GM23338 (cell line): ENCODE data around the gene CA7. TPM values are rescaled to one million over a fixed set of nuclear protein-coding genes. Genes with fewer than 3 reads are reported as not detected.

Experiments used
- ATAC-seq: fragments of 200-7000 bp; cut with Tn5 transposase; 3 replicates; pipeline ENCODE4 v1.9.1; 2020
- DNase-seq: peaks from one replicate; pipeline ENCODE4 v3.0.0-alpha.2; 2015; ENCODE audit warnings: low spot score
- H2AFZ ChIP-seq: fragments of 200-600 bp; sonication (generic); 2 replicates; pipeline ENCODE4 v1.8.0; 2016; ENCODE audit warnings: antibody characterized with exemption, mild to moderate bottlenecking, moderate library complexity
- H3F3A ChIP-seq: fragments of 200-600 bp; sonication (generic); replicated peaks from 2 replicates; pipeline ENCODE4 v1.8.0; 2017; ENCODE audit warnings: antibody characterized with exemption, mixed run types, low read depth
- H3K27ac ChIP-seq: fragments of 200-600 bp; sonication (generic); 2 replicates; pipeline ENCODE4 v1.6.1; 2016; ENCODE audit warnings: low read depth
- H3K27me3 ChIP-seq: fragments of 200-600 bp; sonication (generic); 2 replicates; pipeline ENCODE4 v1.8.0; 2016; ENCODE audit warnings: mild to moderate bottlenecking, mixed run types, moderate library complexity; ENCODE audit not compliant: insufficient read depth
- H3K36me3 ChIP-seq: fragments of 200-600 bp; sonication (generic); 2 replicates; pipeline ENCODE4 v1.8.0; 2016; ENCODE audit warnings: mild to moderate bottlenecking; ENCODE audit not compliant: insufficient read depth
- H3K4me1 ChIP-seq: fragments of 200-600 bp; sonication (generic); 2 replicates; pipeline ENCODE4 v1.8.0; 2016; ENCODE audit warnings: mild to moderate bottlenecking, moderate library complexity; ENCODE audit not compliant: insufficient read depth
- H3K4me2 ChIP-seq: fragments of 200-600 bp; sonication (generic); 2 replicates; pipeline ENCODE4 v1.7.1; 2017; ENCODE audit warnings: mixed run types
- H3K4me3 ChIP-seq: fragments of 200-600 bp; sonication (generic); 2 replicates; pipeline ENCODE4 v1.6.1; 2016; ENCODE audit warnings: mixed run types
- H3K79me2 ChIP-seq: fragments of 200-600 bp; sonication (generic); replicated peaks from 2 replicates; pipeline ENCODE4 v1.8.0; 2017; ENCODE audit warnings: mild to moderate bottlenecking; ENCODE audit not compliant: insufficient read depth
- H3K9me2 ChIP-seq: fragments of 200-600 bp; sonication (generic); 2 replicates; pipeline ENCODE4 v1.8.0; 2017; ENCODE audit not compliant: insufficient read depth
- H4K20me1 ChIP-seq: fragments of 200-600 bp; sonication (generic); replicated peaks from 2 replicates; pipeline ENCODE4 v1.8.0; 2017; ENCODE audit warnings: mild to moderate bottlenecking; ENCODE audit not compliant: insufficient read depth
- H3K27ac Mint-ChIP-seq: 2 replicates; pipeline ENCODE4 v1.8.0; 2020; ENCODE audit warnings: inconsistent platforms, mild to moderate bottlenecking, moderate library complexity, mixed read lengths
- H3K27me3 Mint-ChIP-seq: 3 replicates; pipeline ENCODE4 v1.8.0; 2022; ENCODE audit warnings: low read depth, mild to moderate bottlenecking, moderate library complexity, mixed read lengths, inconsistent platforms; ENCODE audit not compliant: insufficient read depth, poor library complexity
- H3K36me3 Mint-ChIP-seq: 3 replicates; pipeline ENCODE4 v1.8.0; 2021; ENCODE audit warnings: low read depth, mild to moderate bottlenecking, inconsistent platforms, moderate library complexity, mixed read lengths
- H3K4me1 Mint-ChIP-seq: 3 replicates; pipeline ENCODE4 v1.8.0; 2020; ENCODE audit warnings: mild to moderate bottlenecking, inconsistent platforms, mixed read lengths
- H3K4me3 Mint-ChIP-seq: 3 replicates; pipeline ENCODE4 v1.8.0; 2021; ENCODE audit warnings: moderate library complexity, mild to moderate bottlenecking, inconsistent platforms, mixed read lengths
- H3K9me3 Mint-ChIP-seq: 3 replicates; pipeline ENCODE4 v1.8.0; 2020; ENCODE audit warnings: moderate library complexity, mild to moderate bottlenecking, inconsistent platforms, mixed read lengths
- CREB1 ChIP-seq: fragments of 250-450 bp; sonication (Bioruptor Pico); IDR thresholded peaks from 2 replicates; pipeline ENCODE4 v1.5.0; 2020; ENCODE audit warnings: low read depth, mild to moderate bottlenecking, moderate library complexity
- CTCF ChIP-seq, 2 experiments: fragments of 200-600 bp in 1 of 2; sonication (generic) in 1 of 2; conservative IDR thresholded peaks; 2 replicates each; pipeline versions ENCODE4 v1.5.1 to v1.6.1; 2016 to 2017; ENCODE audit warnings: antibody characterized with exemption in 2 of 2, low read depth in 2 of 2, mild to moderate bottlenecking in 2 of 2, moderate library complexity in 1 of 2
- ETS1 ChIP-seq: IDR thresholded peaks from 2 replicates; pipeline ENCODE4 v1.6.1; 2016; ENCODE audit warnings: antibody characterized with exemption
- EZH2 ChIP-seq: fragments of 200-600 bp; sonication (generic); IDR thresholded peaks from one replicate; pipeline ENCODE4 v1.8.0; 2017; ENCODE audit warnings: antibody characterized with exemption, mild to moderate bottlenecking, low read depth; ENCODE audit not compliant: unreplicated experiment
- EZH2phosphoT487 ChIP-seq: fragments of 200-600 bp; sonication (generic); IDR thresholded peaks from one replicate; pipeline ENCODE4 v1.8.1; 2018; ENCODE audit warnings: antibody characterized with exemption; ENCODE audit not compliant: unreplicated experiment
- JUNB ChIP-seq: IDR thresholded peaks from one replicate; pipeline ENCODE4 v1.6.1; 2016; ENCODE audit warnings: antibody characterized with exemption; ENCODE audit not compliant: unreplicated experiment
- NANOG ChIP-seq: IDR thresholded peaks from 2 replicates; pipeline ENCODE4 v1.6.1; 2016; ENCODE audit warnings: antibody characterized with exemption, borderline replicate concordance
- POLR2AphosphoS5 ChIP-seq: IDR thresholded peaks from 2 replicates; pipeline ENCODE4 v1.6.1; 2016; ENCODE audit warnings: antibody characterized with exemption, low read depth
- REST ChIP-seq: IDR thresholded peaks from one replicate; pipeline ENCODE4 v1.6.1; 2018; ENCODE audit warnings: antibody characterized with exemption; ENCODE audit not compliant: unreplicated experiment
- STAT1 ChIP-seq: IDR thresholded peaks from one replicate; pipeline ENCODE4 v1.6.1; 2016; ENCODE audit warnings: antibody characterized with exemption; ENCODE audit not compliant: unreplicated experiment
- ZNF114 ChIP-seq: fragments of 250-450 bp; sonication (Bioruptor Pico); IDR thresholded peaks from 2 replicates; pipeline ENCODE4 v1.5.0; 2020; ENCODE audit warnings: mild to moderate bottlenecking, moderate library complexity
- ZNF331 ChIP-seq: fragments of 250-450 bp; sonication (Bioruptor Pico); IDR thresholded peaks from 2 replicates; pipeline ENCODE4 v1.5.0; 2020; ENCODE audit warnings: low read depth, mild to moderate bottlenecking, moderate library complexity
- polyA plus RNA-seq: library from polyadenylated mRNA; unstranded; fragments of >200 nt; fragmentation: Nextera tagmentation; extraction: Ambion mirVana; gene quantifications from 2 replicates; pipeline ENCODE4 v1.2.1, GENCODE V29; 2016
- total RNA-seq: library from RNA; depleted of rRNA; stranded (reverse); fragments of >200 nt; shearing (Covaris generic); gene quantifications from 2 replicates; pipeline ENCODE4 v1.2.3, GENCODE V29; 2014
- TF ChIP-seq, protein P1 (sequence below): fragments of 250-450 bp; sonication (Bioruptor Pico); IDR thresholded peaks from 2 replicates; pipeline ENCODE4 v1.5.0; 2020; ENCODE audit warnings: mild to moderate bottlenecking, moderate library complexity

The CA7 gene
- total and polyA plus RNA-seq, 2 experiments from 2014 or later, result 2.1 to 2.8 TPM

DNA sequence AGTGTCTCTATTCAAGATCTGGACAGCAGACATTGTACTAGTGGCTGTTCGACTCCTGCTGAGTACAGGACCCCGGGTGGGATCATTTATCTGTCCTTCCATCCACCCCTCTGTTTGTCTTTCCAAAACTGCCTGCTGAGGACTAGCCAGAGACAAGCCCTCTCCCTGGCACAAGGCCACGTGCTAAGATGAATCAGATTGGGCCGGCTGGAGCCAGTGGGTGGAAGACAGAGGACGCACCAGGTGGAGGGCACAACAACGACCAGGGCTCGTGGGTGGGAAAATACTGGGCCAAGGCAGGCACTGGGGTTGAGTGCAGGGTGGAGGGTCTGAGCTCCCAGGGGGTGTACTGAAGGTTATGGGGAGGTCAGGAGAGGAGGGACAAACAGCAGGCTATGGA is 1.4 kb upstream of the CA7 start:
- no peak overlapping the region for H3K4me3 ChIP-seq
- no peaks in the 10 kb centered on the region; the same call in 2 of the 3 replicates for H3K9me3 Mint-ChIP-seq
- peaks cover 16% of the 10 kb centered on the region for H3K4me1 Mint-ChIP-seq
- no peak overlapping the region for H3K4me2 ChIP-seq
- H3K9me2 ChIP-seq, result no peaks in the 10 kb centered on the region; the same call in 1 of the 2 replicates
- DNase-seq, result no peak
- H3K4me3 Mint-ChIP-seq, result no peak overlapping the region; the same call in 2 of the 3 replicates
- no peak overlapping the region for H3K27ac Mint-ChIP-seq
- no peak overlapping the region for H3K27ac ChIP-seq
- peaks cover 40% of the 10 kb centered on the region for H3K27me3 Mint-ChIP-seq
- H3K36me3 ChIP-seq, result no peaks in the 10 kb centered on the region
- H4K20me1 ChIP-seq, result no peaks in the 10 kb centered on the region
- H3K79me2 ChIP-seq, result no peaks in the 10 kb centered on the region
- no peaks in the 10 kb centered on the region for H3K36me3 Mint-ChIP-seq
- no peak for TF ChIP-seq NANOG
- no peak for TF ChIP-seq CREB1 (CRISPR knock-in tag)
- TF ChIP-seq, protein P1, sequence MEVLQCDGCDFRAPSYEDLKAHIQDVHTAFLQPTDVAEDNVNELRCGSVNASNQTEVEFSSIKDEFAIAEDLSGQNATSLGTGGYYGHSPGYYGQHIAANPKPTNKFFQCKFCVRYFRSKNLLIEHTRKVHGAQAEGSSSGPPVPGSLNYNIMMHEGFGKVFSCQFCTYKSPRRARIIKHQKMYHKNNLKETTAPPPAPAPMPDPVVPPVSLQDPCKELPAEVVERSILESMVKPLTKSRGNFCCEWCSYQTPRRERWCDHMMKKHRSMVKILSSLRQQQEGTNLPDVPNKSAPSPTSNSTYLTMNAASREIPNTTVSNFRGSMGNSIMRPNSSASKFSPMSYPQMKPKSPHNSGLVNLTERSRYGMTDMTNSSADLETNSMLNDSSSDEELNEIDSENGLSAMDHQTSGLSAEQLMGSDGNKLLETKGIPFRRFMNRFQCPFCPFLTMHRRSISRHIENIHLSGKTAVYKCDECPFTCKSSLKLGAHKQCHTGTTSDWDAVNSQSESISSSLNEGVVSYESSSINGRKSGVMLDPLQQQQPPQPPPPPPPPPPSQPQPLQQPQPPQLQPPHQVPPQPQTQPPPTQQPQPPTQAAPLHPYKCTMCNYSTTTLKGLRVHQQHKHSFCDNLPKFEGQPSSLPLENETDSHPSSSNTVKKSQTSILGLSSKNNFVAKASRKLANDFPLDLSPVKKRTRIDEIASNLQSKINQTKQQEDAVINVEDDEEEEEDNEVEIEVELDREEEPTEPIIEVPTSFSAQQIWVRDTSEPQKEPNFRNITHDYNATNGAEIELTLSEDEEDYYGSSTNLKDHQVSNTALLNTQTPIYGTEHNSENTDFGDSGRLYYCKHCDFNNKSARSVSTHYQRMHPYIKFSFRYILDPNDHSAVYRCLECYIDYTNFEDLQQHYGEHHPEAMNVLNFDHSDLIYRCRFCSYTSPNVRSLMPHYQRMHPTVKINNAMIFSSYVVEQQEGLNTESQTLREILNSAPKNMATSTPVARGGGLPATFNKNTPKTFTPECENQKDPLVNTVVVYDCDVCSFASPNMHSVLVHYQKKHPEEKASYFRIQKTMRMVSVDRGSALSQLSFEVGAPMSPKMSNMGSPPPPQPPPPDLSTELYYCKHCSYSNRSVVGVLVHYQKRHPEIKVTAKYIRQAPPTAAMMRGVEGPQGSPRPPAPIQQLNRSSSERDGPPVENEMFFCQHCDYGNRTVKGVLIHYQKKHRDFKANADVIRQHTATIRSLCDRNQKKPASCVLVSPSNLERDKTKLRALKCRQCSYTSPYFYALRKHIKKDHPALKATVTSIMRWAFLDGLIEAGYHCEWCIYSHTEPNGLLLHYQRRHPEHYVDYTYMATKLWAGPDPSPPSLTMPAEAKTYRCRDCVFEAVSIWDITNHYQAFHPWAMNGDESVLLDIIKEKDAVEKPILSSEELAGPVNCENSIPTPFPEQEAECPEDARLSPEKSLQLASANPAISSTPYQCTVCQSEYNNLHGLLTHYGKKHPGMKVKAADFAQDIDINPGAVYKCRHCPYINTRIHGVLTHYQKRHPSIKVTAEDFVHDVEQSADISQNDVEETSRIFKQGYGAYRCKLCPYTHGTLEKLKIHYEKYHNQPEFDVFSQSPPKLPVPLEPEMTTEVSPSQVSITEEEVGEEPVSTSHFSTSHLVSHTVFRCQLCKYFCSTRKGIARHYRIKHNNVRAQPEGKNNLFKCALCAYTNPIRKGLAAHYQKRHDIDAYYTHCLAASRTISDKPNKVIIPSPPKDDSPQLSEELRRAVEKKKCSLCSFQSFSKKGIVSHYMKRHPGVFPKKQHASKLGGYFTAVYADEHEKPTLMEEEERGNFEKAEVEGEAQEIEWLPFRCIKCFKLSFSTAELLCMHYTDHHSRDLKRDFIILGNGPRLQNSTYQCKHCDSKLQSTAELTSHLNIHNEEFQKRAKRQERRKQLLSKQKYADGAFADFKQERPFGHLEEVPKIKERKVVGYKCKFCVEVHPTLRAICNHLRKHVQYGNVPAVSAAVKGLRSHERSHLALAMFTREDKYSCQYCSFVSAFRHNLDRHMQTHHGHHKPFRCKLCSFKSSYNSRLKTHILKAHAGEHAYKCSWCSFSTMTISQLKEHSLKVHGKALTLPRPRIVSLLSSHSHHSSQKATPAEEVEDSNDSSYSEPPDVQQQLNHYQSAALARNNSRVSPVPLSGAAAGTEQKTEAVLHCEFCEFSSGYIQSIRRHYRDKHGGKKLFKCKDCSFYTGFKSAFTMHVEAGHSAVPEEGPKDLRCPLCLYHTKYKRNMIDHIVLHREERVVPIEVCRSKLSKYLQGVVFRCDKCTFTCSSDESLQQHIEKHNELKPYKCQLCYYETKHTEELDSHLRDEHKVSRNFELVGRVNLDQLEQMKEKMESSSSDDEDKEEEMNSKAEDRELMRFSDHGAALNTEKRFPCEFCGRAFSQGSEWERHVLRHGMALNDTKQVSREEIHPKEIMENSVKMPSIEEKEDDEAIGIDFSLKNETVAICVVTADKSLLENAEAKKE, result no peak
- TF ChIP-seq STAT1, result no peak
- no peak for TF ChIP-seq ETS1
- TF ChIP-seq ZNF114 (CRISPR knock-in tag), result no peak
- no peak for TF ChIP-seq POLR2AphosphoS5
- no peak for TF ChIP-seq ZNF331 (CRISPR knock-in tag)
- no peak for TF ChIP-seq EZH2phosphoT487
- TF ChIP-seq JUNB, result no peak
- TF ChIP-seq REST, result no peak
- no peak for TF ChIP-seq EZH2
- no peak for TF ChIP-seq CTCF (conservative IDR thresholded peaks at IDR 0.05; ENCODE audit: low read depth in 2 of 2)
- ATAC-seq, result no peak
- peaks cover 51% of the 10 kb centered on the region for H3K27me3 ChIP-seq
- H3F3A ChIP-seq, result 0 out of 2 replicates have a peak, but pooled peaks cover 6% of the 10 kb centered on the region
- H2AFZ ChIP-seq, result no peak overlapping the region
- no peaks in the 10 kb centered on the region; the same call in 1 of the 2 replicates for H3K4me1 ChIP-seq
